22Rv1 (cell line): ENCODE measurements around the gene PRMT7.

Experiments used
- ZFX ChIP-seq: fragments of 450-650 bp; IDR thresholded peaks from 2 replicates; pipeline ENCODE4 v1.6.1; 2017; ENCODE audit warnings: antibody characterized with exemption, borderline replicate concordance
- TF ChIP-seq, protein P1 (sequence below): fragments of 450-650 bp; IDR thresholded peaks from 2 replicates; pipeline ENCODE4 v1.5.1; 2017; ENCODE audit warnings: mild to moderate bottlenecking

DNA sequence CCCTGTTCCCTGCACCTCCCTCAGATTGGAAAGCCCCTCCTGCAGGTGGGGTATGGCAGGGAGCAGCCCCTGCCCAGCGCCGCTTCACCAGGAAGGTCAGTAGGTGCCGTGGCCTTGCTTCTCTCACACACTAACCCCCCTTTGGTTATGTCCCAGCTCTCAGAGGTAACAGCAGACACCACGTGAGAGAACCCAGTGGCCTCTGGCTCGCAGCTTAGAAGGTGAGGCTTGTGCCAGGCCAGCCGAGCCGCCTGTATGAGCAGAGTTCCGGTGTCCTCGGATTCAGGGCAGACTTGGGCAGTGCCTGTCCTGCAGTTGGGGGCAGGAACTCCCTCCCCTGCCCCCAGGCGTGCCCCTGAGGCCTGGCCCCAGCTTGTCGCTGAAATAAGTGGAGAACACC is 47.1 kb downstream of the PRMT7 start:
- no peak for TF ChIP-seq ZFX
- TF ChIP-seq, protein P1, sequence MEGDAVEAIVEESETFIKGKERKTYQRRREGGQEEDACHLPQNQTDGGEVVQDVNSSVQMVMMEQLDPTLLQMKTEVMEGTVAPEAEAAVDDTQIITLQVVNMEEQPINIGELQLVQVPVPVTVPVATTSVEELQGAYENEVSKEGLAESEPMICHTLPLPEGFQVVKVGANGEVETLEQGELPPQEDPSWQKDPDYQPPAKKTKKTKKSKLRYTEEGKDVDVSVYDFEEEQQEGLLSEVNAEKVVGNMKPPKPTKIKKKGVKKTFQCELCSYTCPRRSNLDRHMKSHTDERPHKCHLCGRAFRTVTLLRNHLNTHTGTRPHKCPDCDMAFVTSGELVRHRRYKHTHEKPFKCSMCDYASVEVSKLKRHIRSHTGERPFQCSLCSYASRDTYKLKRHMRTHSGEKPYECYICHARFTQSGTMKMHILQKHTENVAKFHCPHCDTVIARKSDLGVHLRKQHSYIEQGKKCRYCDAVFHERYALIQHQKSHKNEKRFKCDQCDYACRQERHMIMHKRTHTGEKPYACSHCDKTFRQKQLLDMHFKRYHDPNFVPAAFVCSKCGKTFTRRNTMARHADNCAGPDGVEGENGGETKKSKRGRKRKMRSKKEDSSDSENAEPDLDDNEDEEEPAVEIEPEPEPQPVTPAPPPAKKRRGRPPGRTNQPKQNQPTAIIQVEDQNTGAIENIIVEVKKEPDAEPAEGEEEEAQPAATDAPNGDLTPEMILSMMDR = no peak
